Glutamatergic neuron (in vitro differentiated cells): ENCODE data around the gene FAM3C. TPM values are rescaled to one million over a fixed set of nuclear protein-coding genes. Genes with fewer than 3 reads are reported as not detected.
"Not testable (repeated sequence)": the region's sequence is repeated elsewhere in the genome, so short reads cannot be mapped to it uniquely, and the experiment has no call there.

Source experiments
- DNase-seq: peaks from one replicate; pipeline ENCODE4 v3.0.0; 2022
- H3K27ac Mint-ChIP-seq: one replicate; pipeline ENCODE4 v1.8.0; 2020; ENCODE audit warnings: mild to moderate bottlenecking, mixed read lengths, inconsistent platforms; ENCODE audit not compliant: unreplicated experiment
- H3K27me3 Mint-ChIP-seq: one replicate; pipeline ENCODE4 v1.8.0; 2020; ENCODE audit warnings: mild to moderate bottlenecking, moderate library complexity, mixed read lengths, inconsistent platforms; ENCODE audit not compliant: unreplicated experiment
- H3K36me3 Mint-ChIP-seq: one replicate; pipeline ENCODE4 v1.8.0; 2020; ENCODE audit warnings: mild to moderate bottlenecking, mixed read lengths, inconsistent platforms; ENCODE audit not compliant: unreplicated experiment
- H3K4me1 Mint-ChIP-seq: one replicate; pipeline ENCODE4 v1.8.0; 2020; ENCODE audit warnings: mild to moderate bottlenecking, low read depth, mixed read lengths, inconsistent platforms; ENCODE audit not compliant: unreplicated experiment
- H3K4me3 Mint-ChIP-seq: one replicate; pipeline ENCODE4 v1.8.0; 2020; ENCODE audit warnings: mild to moderate bottlenecking, mixed read lengths, inconsistent platforms; ENCODE audit not compliant: unreplicated experiment
- H3K9me3 Mint-ChIP-seq: one replicate; pipeline ENCODE4 v1.8.0; 2020; ENCODE audit warnings: mild to moderate bottlenecking, moderate library complexity, mixed read lengths, inconsistent platforms; ENCODE audit not compliant: unreplicated experiment
- total RNA-seq: library from RNA; stranded (reverse); fragmentation: NEBNext Ultra II Directional; extraction: Animal tissue kit (Norgen Biotek cat#: 25700); gene quantifications from one replicate; pipeline ENCODE4 v1.2.1, GENCODE V29; 2021; ENCODE audit not compliant: unreplicated experiment
- TF ChIP-seq, protein P1 (sequence below): fragments of 200-600 bp; sonication (generic); IDR thresholded peaks from one replicate; pipeline ENCODE4 v1.5.0; 2021; ENCODE audit not compliant: partially characterized antibody, unreplicated experiment

The FAM3C gene
- total RNA-seq, 1 donor from 2014 or later, result 19.9 TPM

DNA sequence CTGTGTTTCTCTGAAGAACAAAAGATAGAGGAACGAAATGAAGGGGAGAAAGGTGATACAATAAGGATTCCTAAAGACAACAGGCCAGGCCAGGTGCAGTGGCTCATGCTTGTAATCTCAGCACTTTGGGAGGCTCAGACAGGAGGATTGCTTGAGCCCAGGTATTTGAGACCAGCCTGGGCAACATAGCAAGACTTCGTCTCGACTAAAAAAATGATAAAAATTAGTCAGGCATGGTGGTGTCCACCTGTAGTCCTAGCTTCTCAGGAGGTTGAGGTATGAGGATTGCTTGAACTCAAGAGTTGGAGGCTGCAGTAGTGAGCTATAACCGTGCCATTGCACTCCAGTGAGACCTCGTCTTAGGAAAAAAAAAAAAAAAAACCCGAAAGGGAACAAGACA lies 41.4 kb upstream of the FAM3C start:
- Mint-ChIP-seq H3K9me3 (peaks cover 3% of the 10 kb centered on the region), H3K27ac (no peak overlapping the region), H3K4me3 (no peak overlapping the region), H3K36me3 (no peaks in the 10 kb centered on the region), H3K27me3 (peaks cover 3% of the 10 kb centered on the region), H3K4me1 (peaks cover 5% of the 10 kb centered on the region)
- TF ChIP-seq, protein P1, sequence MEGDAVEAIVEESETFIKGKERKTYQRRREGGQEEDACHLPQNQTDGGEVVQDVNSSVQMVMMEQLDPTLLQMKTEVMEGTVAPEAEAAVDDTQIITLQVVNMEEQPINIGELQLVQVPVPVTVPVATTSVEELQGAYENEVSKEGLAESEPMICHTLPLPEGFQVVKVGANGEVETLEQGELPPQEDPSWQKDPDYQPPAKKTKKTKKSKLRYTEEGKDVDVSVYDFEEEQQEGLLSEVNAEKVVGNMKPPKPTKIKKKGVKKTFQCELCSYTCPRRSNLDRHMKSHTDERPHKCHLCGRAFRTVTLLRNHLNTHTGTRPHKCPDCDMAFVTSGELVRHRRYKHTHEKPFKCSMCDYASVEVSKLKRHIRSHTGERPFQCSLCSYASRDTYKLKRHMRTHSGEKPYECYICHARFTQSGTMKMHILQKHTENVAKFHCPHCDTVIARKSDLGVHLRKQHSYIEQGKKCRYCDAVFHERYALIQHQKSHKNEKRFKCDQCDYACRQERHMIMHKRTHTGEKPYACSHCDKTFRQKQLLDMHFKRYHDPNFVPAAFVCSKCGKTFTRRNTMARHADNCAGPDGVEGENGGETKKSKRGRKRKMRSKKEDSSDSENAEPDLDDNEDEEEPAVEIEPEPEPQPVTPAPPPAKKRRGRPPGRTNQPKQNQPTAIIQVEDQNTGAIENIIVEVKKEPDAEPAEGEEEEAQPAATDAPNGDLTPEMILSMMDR, result no peak
- no peak for DNase-seq

DNA sequence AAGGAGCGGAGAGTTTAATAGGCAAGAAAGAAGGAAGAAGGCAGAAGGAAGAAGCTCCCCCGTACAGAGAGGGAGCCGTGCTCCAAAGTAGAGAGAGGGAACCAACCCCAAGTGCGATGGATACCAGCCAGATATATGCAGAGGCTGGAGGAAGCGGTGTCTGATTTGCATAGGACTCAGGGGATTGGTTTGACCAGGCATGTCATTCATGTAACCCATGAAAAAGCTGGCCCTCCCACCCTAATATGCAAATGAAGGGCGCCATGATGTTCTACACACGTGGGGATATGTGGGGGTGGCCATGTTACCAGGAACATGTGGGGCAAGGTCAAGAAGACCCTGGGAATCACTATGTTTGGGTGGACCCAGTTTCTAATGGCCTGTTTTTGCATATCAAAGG lies 40.6 kb upstream of the FAM3C start:
- peaks cover 5% of the 10 kb centered on the region for H3K4me1 Mint-ChIP-seq
- no peak for DNase-seq
- H3K36me3 Mint-ChIP-seq, result no peaks in the 10 kb centered on the region
- peaks cover 3% of the 10 kb centered on the region for H3K9me3 Mint-ChIP-seq
- H3K4me3 Mint-ChIP-seq, result no peak overlapping the region
- TF ChIP-seq, protein P1, result no peak
- H3K27me3 Mint-ChIP-seq, result peaks cover 3% of the 10 kb centered on the region
- H3K27ac Mint-ChIP-seq, result no peak overlapping the region

DNA sequence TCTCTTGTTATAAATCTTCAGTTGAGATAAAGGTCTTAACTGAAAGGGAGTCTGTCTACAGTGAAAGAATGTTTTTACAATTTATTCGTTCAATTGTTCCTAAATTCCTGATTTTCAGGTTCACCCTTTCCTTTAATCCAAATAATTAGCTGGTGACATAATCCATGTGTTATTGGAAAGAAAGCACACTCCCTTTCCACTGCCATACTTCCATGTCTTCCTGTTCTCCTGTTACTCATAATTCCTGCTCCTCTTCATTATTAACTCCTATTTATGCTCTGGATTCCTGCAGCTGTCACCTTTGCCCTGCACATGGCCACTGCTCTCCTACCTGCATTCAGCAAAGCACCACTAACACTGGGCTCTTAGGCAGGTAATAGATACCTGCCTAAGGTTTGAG lies 40.0 kb upstream of the FAM3C start:
- H3K9me3 Mint-ChIP-seq, result peaks cover 3% of the 10 kb centered on the region
- no peak overlapping the region for H3K4me3 Mint-ChIP-seq
- H3K27ac Mint-ChIP-seq, result no peak overlapping the region
- peaks cover 3% of the 10 kb centered on the region for H3K27me3 Mint-ChIP-seq
- TF ChIP-seq, protein P1, result no peak
- no peaks in the 10 kb centered on the region for H3K36me3 Mint-ChIP-seq
- peaks cover 5% of the 10 kb centered on the region for H3K4me1 Mint-ChIP-seq
- no peak for DNase-seq

GRCh38 chr7:121433775-121434174 lies 37.7 kb upstream of the FAM3C start:
- H3K27ac Mint-ChIP-seq, result no peak overlapping the region
- no peaks in the 10 kb centered on the region for H3K27me3 Mint-ChIP-seq
- H3K4me3 Mint-ChIP-seq, result no peak overlapping the region
- H3K36me3 Mint-ChIP-seq, result no peaks in the 10 kb centered on the region
- peaks cover 5% of the 10 kb centered on the region for H3K4me1 Mint-ChIP-seq
- TF ChIP-seq, protein P1, result no peak
- DNase-seq, result no peak
- H3K9me3 Mint-ChIP-seq, result peaks cover under 1% of the 10 kb centered on the region

- H3K4me1 Mint-ChIP-seq, H3K36me3 Mint-ChIP-seq, H3K4me3 Mint-ChIP-seq, H3K27ac Mint-ChIP-seq, DNase-seq, H3K27me3 Mint-ChIP-seq, H3K9me3 Mint-ChIP-seq: not testable (repeated sequence)
Measured at GRCh38 chr7:121432486-121432885, 36.4 kb upstream of the FAM3C start.

GRCh38 chr7:121431996-121432395 lies 35.9 kb upstream of the FAM3C start:
- TF ChIP-seq, protein P1, result no peak
- Mint-ChIP-seq H3K9me3 (no peaks in the 10 kb centered on the region), H3K4me1 (no peaks in the 10 kb centered on the region), H3K27ac (no peak overlapping the region), H3K36me3 (no peaks in the 10 kb centered on the region), H3K27me3 (no peaks in the 10 kb centered on the region), H3K4me3 (no peak overlapping the region)
- no peak for DNase-seq
